Sigmoid colon (tissue), 7 donors: Measurements from ENCODE around the gene MRPL55. TPM values are rescaled to one million over a fixed set of nuclear protein-coding genes. Genes with fewer than 3 reads are reported as not detected.

ENCODE experiments used
- DNase-seq: peaks from one replicate; pipeline ENCODE4 v3.0.0-alpha.2; 2019
- H3K27ac ChIP-seq, 4 donors: fragments of 200-600 bp; sonication (generic); one replicate each; pipeline ENCODE4 v1.5.1; 2016 to 2019; ENCODE audit warnings: mild to moderate bottlenecking in 1 of 4
- H3K27me3 ChIP-seq, 3 donors: fragments of 200-600 bp; sonication (generic); one replicate each; pipeline ENCODE4 v1.5.1; 2019; ENCODE audit warnings: mild to moderate bottlenecking in 1 of 3
- H3K36me3 ChIP-seq, 4 donors: fragments of 200-600 bp; sonication (generic); one replicate each; pipeline ENCODE4 v1.5.1; 2016 to 2019
- H3K4me1 ChIP-seq, 4 donors: fragments of 200-600 bp; sonication (generic); one replicate each; pipeline ENCODE4 v1.5.1; 2017 to 2019
- H3K4me3 ChIP-seq, 4 donors: fragments of 200-600 bp; sonication (generic); one replicate each; pipeline ENCODE4 v1.5.1; 2017 to 2019; ENCODE audit warnings: mild to moderate bottlenecking in 2 of 4, moderate library complexity in 1 of 4
- H3K9me3 ChIP-seq, 4 donors: fragments of 200-600 bp in 3 of 4; sonication (generic) in 3 of 4; one replicate each; pipeline versions ENCODE4 v1.5.1 to v1.6.1; 2013 to 2019
- CTCF ChIP-seq, 4 experiments: fragments of 450-650 bp in 3 of 4; fragments of 200-600 bp in 1 of 4; IDR thresholded peaks; one replicate each; pipeline ENCODE4 v1.5.1; 2016 to 2019; ENCODE audit warnings: antibody characterized with exemption in 4 of 4, mild to moderate bottlenecking in 3 of 4, moderate library complexity in 2 of 4
- EP300 ChIP-seq, 4 donors: sonication (generic); formaldehyde crosslinking; IDR thresholded peaks; one replicate each; pipeline ENCODE4 v1.6.1; 2017; ENCODE audit warnings: antibody characterized with exemption in 4 of 4
- POLR2A ChIP-seq, 2 donors: fragments of 450-650 bp; IDR thresholded peaks; one replicate each; pipeline ENCODE4 v1.6.1; 2016; ENCODE audit warnings: antibody characterized with exemption in 2 of 2, mild to moderate bottlenecking in 2 of 2, moderate library complexity in 2 of 2
- POLR2AphosphoS5 ChIP-seq, 4 donors: sonication (generic); formaldehyde crosslinking; IDR thresholded peaks; one replicate each; pipeline ENCODE4 v1.6.1; 2017; ENCODE audit warnings: antibody characterized with exemption in 4 of 4
- WGBS, 2 donors: extraction: QIAGEN DNeasy Blood & Tissue Kit; methylation state at CpG; one replicate each; pipeline ENCODE4 v1.1.7; 2013; 5-methylcytosine and 5-hydroxymethylcytosine counted together
- intact Hi-C: fragments of 100-400 bp; cut with DNase I; formaldehyde crosslinking; loops from one replicate; pipeline ENCODE4 v1.15.1; 2023
- polyA plus RNA-seq, 3 donors: library from polyadenylated mRNA; stranded (reverse); fragments of 200-250 nt; gene quantifications; one replicate each; pipeline ENCODE4 v1.2.3, GENCODE V29; 2013
- total RNA-seq, 4 donors: library from RNA; depleted of rRNA; stranded (reverse); fragments of >200 nt; gene quantifications; one replicate each; pipeline ENCODE4 v1.1.0, GENCODE V29; 2016
- donor health status: healthy with polysubstance abuse.
- donor health status: Bipolar disorder and iron deficiency.
- donor health status: healthy.

MRPL55 gene
- total and polyA plus RNA-seq, 7 donors, result 53.5 to 90.6 (median 77.4) TPM

GRCh38 chr1:228108742-228109072 is 392 bp downstream of the MRPL55 start:
- H3K27ac ChIP-seq, result peak overlapping the region; percentile 89 to 97 (median 96)
- H3K4me1 ChIP-seq, result peaks cover 0 to 40% (median 33%) of the 10 kb centered on the region in 4 donors
- H3K36me3 ChIP-seq, result peaks cover 0 to 25% (median 12%) of the 10 kb centered on the region in 4 donors
- no peak for DNase-seq
- 2 to 3% methylated on average over 8 of the region's 8 CpGs for WGBS, 2 donors
- no peaks in the 10 kb centered on the region for H3K9me3 ChIP-seq
- intact Hi-C loops, result loop anchor here (2.0 kb wide), 1 partner anchor 30 kb away; no protein-coding TSS in a partner anchor
- H3K27me3 ChIP-seq, result no peaks in the 10 kb centered on the region
- peak overlapping the region; percentile 72 to 98 (median 88) for H3K4me3 ChIP-seq
- TF ChIP-seq CTCF (IDR thresholded peaks at IDR 0.05) (no peak), POLR2AphosphoS5 (IDR thresholded peaks at IDR 0.05) (no peak), POLR2A (IDR thresholded peaks at IDR 0.05) (no peak), EP300 (IDR thresholded peaks at IDR 0.05) (no peak)

- no peak for DNase-seq
- TF ChIP-seq CTCF (IDR thresholded peaks at IDR 0.05), result no peak
- TF ChIP-seq EP300 (IDR thresholded peaks at IDR 0.05), result no peak
- TF ChIP-seq POLR2AphosphoS5 (IDR thresholded peaks at IDR 0.05), result no peak
- TF ChIP-seq POLR2A (IDR thresholded peaks at IDR 0.05), result no peak
- H3K4me3 ChIP-seq, result peak overlapping the region; percentile 72 to 98 (median 88)
- intact Hi-C loops, result loop anchor here (2.0 kb wide), 1 partner anchor 31 kb away; no protein-coding TSS in a partner anchor
- no peaks in the 10 kb centered on the region for H3K9me3 ChIP-seq
- peak overlapping the region; percentile 89 to 97 (median 96) for H3K27ac ChIP-seq
- H3K4me1 ChIP-seq, result peaks cover 0 to 44% (median 37%) of the 10 kb centered on the region in 4 donors
- 67 to 76% methylated on average over 11 of the region's 11 CpGs for WGBS, 2 donors
- peaks cover 0 to 25% (median 12%) of the 10 kb centered on the region in 4 donors for H3K36me3 ChIP-seq
- H3K27me3 ChIP-seq, result no peaks in the 10 kb centered on the region
Measured at GRCh38 chr1:228108055-228108690, 926 bp downstream of the MRPL55 start.

- 90% methylated on average over 19 of the region's 19 CpGs for WGBS, 2 donors
- Histone ChIP-seq H3K4me3 (no peak overlapping the region), H3K4me1 (peaks cover 0 to 45% (median 37%) of the 10 kb centered on the region in 4 donors), H3K36me3 (peaks cover 0 to 25% (median 12%) of the 10 kb centered on the region in 4 donors), H3K27ac (peak overlapping the region in 1 of 4 donors; percentile 89), H3K27me3 (no peaks in the 10 kb centered on the region), H3K9me3 (no peaks in the 10 kb centered on the region)
- no peak for DNase-seq
- intact Hi-C loops, result loop anchor here (2.0 kb wide), 1 partner anchor 31 kb away; no protein-coding TSS in a partner anchor
- no peak for TF ChIP-seq EP300 (IDR thresholded peaks at IDR 0.05)
- no peak for TF ChIP-seq POLR2AphosphoS5 (IDR thresholded peaks at IDR 0.05)
- TF ChIP-seq CTCF (IDR thresholded peaks at IDR 0.05), result no peak
- no peak for TF ChIP-seq POLR2A (IDR thresholded peaks at IDR 0.05)
Measured at GRCh38 chr1:228107636-228108035, 1.5 kb downstream of the MRPL55 start.

- DNase-seq, result no peak
- peaks cover 0 to 54% (median 45%) of the 10 kb centered on the region in 4 donors for H3K4me1 ChIP-seq
- H3K9me3 ChIP-seq, result no peaks in the 10 kb centered on the region
- no peak for TF ChIP-seq EP300 (IDR thresholded peaks at IDR 0.05)
- H3K27ac ChIP-seq, result no peak overlapping the region
- 92 to 94% methylated on average over 9 of the region's 9 CpGs for WGBS, 2 donors
- H3K27me3 ChIP-seq, result no peaks in the 10 kb centered on the region
- H3K36me3 ChIP-seq, result peaks cover 0 to 25% (median 12%) of the 10 kb centered on the region in 4 donors
- H3K4me3 ChIP-seq, result no peak overlapping the region
- intact Hi-C loops, result no loop called here
Measured at GRCh38 chr1:228106800-228107054, 2.4 kb downstream of the MRPL55 start.

- DNase-seq, result no peak
- Histone ChIP-seq H3K27me3 (no peaks in the 10 kb centered on the region), H3K4me1 (peaks cover 0 to 60% (median 49%) of the 10 kb centered on the region in 4 donors)
Measured at GRCh38 chr1:228105996-228106799, 2.9 kb downstream of the MRPL55 start.

More at GRCh38 chr1:228105996-228106799, 2.9 kb downstream of the MRPL55 start:
- no peaks in the 10 kb centered on the region for H3K9me3 ChIP-seq
- no peak overlapping the region for H3K4me3 ChIP-seq
- H3K36me3 ChIP-seq, result peaks cover 0 to 25% (median 12%) of the 10 kb centered on the region in 4 donors
- WGBS, 2 donors, result 86 to 92% methylated on average over 8 of the region's 8 CpGs
- H3K27ac ChIP-seq, result no peak overlapping the region
- TF ChIP-seq POLR2AphosphoS5 (IDR thresholded peaks at IDR 0.05), result no peak
- no peak for TF ChIP-seq CTCF (IDR thresholded peaks at IDR 0.05)
- TF ChIP-seq EP300 (IDR thresholded peaks at IDR 0.05), result no peak
- no peak for TF ChIP-seq POLR2A (IDR thresholded peaks at IDR 0.05)
- intact Hi-C loops, result no loop called here
